Nephron progenitor cell (in vitro differentiated cells): ENCODE data around the gene SLC5A9.

Source experiments
- DNase-seq: peaks from one replicate; pipeline ENCODE4 v3.0.0; 2021
- H3K27ac Mint-ChIP-seq: 2 replicates; pipeline ENCODE4 v1.8.0; 2021; ENCODE audit warnings: mild to moderate bottlenecking, moderate library complexity, mixed read lengths
- H3K27me3 Mint-ChIP-seq: 2 replicates; pipeline ENCODE4 v1.8.0; 2021; ENCODE audit warnings: mild to moderate bottlenecking, low read depth, mixed read lengths; ENCODE audit not compliant: poor library complexity
- H3K36me3 Mint-ChIP-seq: 2 replicates; pipeline ENCODE4 v1.8.0; 2021; ENCODE audit warnings: low read depth, mixed read lengths
- H3K4me1 Mint-ChIP-seq: 2 replicates; pipeline ENCODE4 v1.8.0; 2021; ENCODE audit warnings: mixed read lengths
- H3K4me3 Mint-ChIP-seq: 2 replicates; pipeline ENCODE4 v1.8.0; 2021; ENCODE audit warnings: mild to moderate bottlenecking, moderate library complexity, mixed read lengths
- H3K9me3 Mint-ChIP-seq: 2 replicates; pipeline ENCODE4 v1.8.0; 2021; ENCODE audit warnings: mild to moderate bottlenecking, moderate library complexity, mixed read lengths
- TF ChIP-seq, protein P1 (sequence below): fragments of 200-600 bp; sonication (generic); IDR thresholded peaks from 2 replicates; pipeline ENCODE4 v1.5.0; 2021; ENCODE audit warnings: antibody characterized with exemption

The SLC5A9 gene

DNA sequence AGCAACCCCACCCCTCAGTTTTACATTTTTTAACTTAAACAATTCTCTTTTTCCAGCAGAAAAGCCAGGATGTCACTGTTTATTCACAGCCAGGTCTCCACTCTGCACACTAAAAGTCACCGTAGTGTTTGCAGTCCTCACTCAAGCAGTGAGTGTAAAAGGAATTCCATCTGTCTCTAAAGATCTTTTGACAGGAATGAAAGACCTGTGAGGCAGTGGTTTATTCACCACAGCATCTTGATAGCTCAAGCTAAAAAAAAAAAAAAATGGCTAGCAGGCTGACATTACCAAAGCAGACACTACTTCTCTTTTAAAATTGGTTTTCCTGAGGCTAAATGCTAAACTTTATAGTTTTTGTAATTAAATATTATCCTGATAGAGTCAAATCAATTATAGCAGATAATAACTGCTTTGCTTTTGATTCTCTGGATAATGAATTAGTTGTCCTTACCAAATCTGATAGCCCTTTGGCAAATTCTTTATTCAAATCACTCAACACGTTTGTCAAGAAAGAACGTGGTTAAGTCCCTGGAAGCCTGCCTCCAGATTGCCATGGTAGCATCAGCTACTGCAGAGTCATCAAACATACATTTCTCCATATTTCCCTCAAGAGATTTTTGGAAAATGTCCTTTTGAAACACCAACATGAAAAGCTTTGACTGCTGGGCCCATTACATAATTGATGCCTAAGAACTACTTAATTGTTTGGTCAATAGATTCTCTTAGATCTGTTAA, 22.2 kb upstream of the SLC5A9 start:
- H3K27me3 Mint-ChIP-seq: peaks cover 9% of the 10 kb centered on the region
- TF ChIP-seq, protein P1, sequence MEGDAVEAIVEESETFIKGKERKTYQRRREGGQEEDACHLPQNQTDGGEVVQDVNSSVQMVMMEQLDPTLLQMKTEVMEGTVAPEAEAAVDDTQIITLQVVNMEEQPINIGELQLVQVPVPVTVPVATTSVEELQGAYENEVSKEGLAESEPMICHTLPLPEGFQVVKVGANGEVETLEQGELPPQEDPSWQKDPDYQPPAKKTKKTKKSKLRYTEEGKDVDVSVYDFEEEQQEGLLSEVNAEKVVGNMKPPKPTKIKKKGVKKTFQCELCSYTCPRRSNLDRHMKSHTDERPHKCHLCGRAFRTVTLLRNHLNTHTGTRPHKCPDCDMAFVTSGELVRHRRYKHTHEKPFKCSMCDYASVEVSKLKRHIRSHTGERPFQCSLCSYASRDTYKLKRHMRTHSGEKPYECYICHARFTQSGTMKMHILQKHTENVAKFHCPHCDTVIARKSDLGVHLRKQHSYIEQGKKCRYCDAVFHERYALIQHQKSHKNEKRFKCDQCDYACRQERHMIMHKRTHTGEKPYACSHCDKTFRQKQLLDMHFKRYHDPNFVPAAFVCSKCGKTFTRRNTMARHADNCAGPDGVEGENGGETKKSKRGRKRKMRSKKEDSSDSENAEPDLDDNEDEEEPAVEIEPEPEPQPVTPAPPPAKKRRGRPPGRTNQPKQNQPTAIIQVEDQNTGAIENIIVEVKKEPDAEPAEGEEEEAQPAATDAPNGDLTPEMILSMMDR: no peak
- no peak overlapping the region for H3K27ac Mint-ChIP-seq

GRCh38 chr1:48202030-48202752, 20.3 kb upstream of the SLC5A9 start:
- DNase-seq: peak; percentile 84
- H3K27me3 Mint-ChIP-seq: peaks cover 9% of the 10 kb centered on the region
- no peaks in the 10 kb centered on the region for H3K36me3 Mint-ChIP-seq
- no peak overlapping the region for H3K27ac Mint-ChIP-seq
- TF ChIP-seq, protein P1: peak; percentile 86
- H3K4me3 Mint-ChIP-seq: no peak overlapping the region
- H3K4me1 Mint-ChIP-seq: peaks cover 11% of the 10 kb centered on the region
- no peaks in the 10 kb centered on the region for H3K9me3 Mint-ChIP-seq

More for the DNA sequence above, 22.2 kb upstream of the SLC5A9 start:
- no peaks in the 10 kb centered on the region for H3K9me3 Mint-ChIP-seq
- DNase-seq: no peak
- H3K36me3 Mint-ChIP-seq: no peaks in the 10 kb centered on the region
- peaks cover 11% of the 10 kb centered on the region for H3K4me1 Mint-ChIP-seq
- H3K4me3 Mint-ChIP-seq: no peak overlapping the region

DNA sequence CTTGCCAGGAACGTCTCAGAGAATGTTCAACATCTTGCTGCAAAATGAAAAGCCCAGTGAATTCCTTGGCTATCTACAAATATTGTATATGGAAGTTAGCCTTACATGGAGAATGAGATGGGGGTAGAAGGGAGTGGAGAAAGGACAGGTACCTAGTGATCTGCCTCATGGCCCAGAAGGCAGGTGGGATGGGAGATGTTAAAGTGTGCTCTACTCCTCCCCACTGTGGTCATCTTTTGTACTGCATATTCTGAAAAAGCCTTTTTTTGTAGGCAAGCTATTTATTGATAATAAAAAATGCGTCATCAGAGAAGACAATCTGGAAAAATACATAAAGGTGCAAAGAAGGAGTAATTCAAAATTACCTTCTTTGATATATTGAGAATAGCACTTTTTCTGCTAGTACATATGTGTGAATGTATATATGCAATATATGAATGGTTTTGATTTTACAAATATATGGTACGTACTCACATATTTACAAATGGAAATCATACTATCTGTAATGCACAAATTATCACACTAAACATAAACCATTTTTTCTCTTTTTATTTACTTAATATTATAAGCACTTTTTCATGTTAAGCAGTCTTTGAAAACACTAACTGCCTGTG, 19.1 kb upstream of the SLC5A9 start:
- H3K27me3 Mint-ChIP-seq: peaks cover 9% of the 10 kb centered on the region
- TF ChIP-seq, protein P1: peak; percentile 76
- no peaks in the 10 kb centered on the region for H3K9me3 Mint-ChIP-seq
- no peak overlapping the region for H3K4me3 Mint-ChIP-seq
- H3K27ac Mint-ChIP-seq: no peak overlapping the region
- no peaks in the 10 kb centered on the region for H3K36me3 Mint-ChIP-seq
- DNase-seq: peak; percentile 23
- peaks cover 11% of the 10 kb centered on the region for H3K4me1 Mint-ChIP-seq

- DNase-seq: no peak
- TF ChIP-seq, protein P1: no peak
- Mint-ChIP-seq H3K9me3 (no peaks in the 10 kb centered on the region), H3K27ac (no peak overlapping the region), H3K27me3 (no peaks in the 10 kb centered on the region), H3K4me3 (no peak overlapping the region), H3K4me1 (peaks cover 15% of the 10 kb centered on the region), H3K36me3 (no peaks in the 10 kb centered on the region)
Observed at GRCh38 chr1:48205522-48205921, 17.0 kb upstream of the SLC5A9 start.

DNA sequence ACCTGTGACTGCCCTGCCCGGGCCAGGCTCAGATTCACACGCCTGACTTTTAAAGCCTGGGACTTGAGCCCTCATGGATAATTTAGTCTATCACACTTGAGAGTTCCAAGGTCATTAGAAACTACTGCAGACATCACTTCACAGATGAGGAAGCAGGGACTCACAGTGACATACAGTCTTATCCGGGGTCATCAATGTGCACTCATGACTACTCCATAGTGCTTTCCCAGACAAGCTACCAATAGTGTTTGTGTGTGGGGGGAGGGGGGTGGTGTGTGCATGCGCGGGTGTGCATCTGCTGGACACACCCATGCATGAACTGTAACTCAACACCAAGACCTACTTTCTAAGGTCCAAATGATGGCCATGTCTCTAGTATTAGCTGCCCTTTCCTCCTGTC, 16.1 kb upstream of the SLC5A9 start:
- no peak overlapping the region for H3K27ac Mint-ChIP-seq
- H3K4me3 Mint-ChIP-seq: no peak overlapping the region
- TF ChIP-seq, protein P1: no peak
- no peaks in the 10 kb centered on the region for H3K9me3 Mint-ChIP-seq
- no peaks in the 10 kb centered on the region for H3K36me3 Mint-ChIP-seq
- no peak for DNase-seq
- H3K27me3 Mint-ChIP-seq: no peaks in the 10 kb centered on the region
- peaks cover 15% of the 10 kb centered on the region for H3K4me1 Mint-ChIP-seq
